Endodermal cell (in vitro differentiated cells): Measurements from ENCODE around the gene ANKRD17. TPM values are rescaled to one million over a fixed set of nuclear protein-coding genes. Genes with fewer than 3 reads are reported as not detected.
A peak's percentile ranks its signal among the peaks of the same experiment; 100 is the strongest.

Experiments used
- DNase-seq: peaks from one replicate; pipeline ENCODE4 v3.0.0-alpha.2; 2017
- H3K27ac ChIP-seq: 2 replicates; pipeline ENCODE4 v1.5.1; 2013; ENCODE audit warnings: mild to moderate bottlenecking, low read depth, low read length, moderate library complexity
- H3K27me3 ChIP-seq: 2 replicates; pipeline ENCODE4 v1.6.1; 2013; ENCODE audit warnings: mild to moderate bottlenecking, low read length, moderate library complexity; ENCODE audit not compliant: insufficient read depth, control insufficient read depth, poor library complexity, severe bottlenecking
- H3K36me3 ChIP-seq: 2 replicates; pipeline ENCODE4 v1.7.0; 2013; ENCODE audit warnings: mild to moderate bottlenecking, low read length, moderate library complexity; ENCODE audit not compliant: control insufficient read depth, insufficient read depth
- H3K4me1 ChIP-seq: one replicate; pipeline ENCODE4 v1.7.0; 2013; ENCODE audit warnings: low read length; ENCODE audit not compliant: control insufficient read depth, insufficient read depth
- H3K4me3 ChIP-seq: 2 replicates; pipeline ENCODE4 v1.5.1; 2013; ENCODE audit warnings: mild to moderate bottlenecking, low read length, moderate library complexity
- H3K9ac ChIP-seq: 2 replicates; pipeline ENCODE4 v1.6.1; 2013; ENCODE audit warnings: mild to moderate bottlenecking, low read length, moderate library complexity; ENCODE audit not compliant: poor library complexity, severe bottlenecking; ENCODE audit errors: extremely low read depth
- H3K9me3 ChIP-seq: 2 replicates; pipeline ENCODE4 v1.6.1; 2013; ENCODE audit warnings: mild to moderate bottlenecking, low read length, moderate library complexity; ENCODE audit not compliant: control insufficient read depth
- H3K27ac Mint-ChIP-seq: 2 replicates; pipeline ENCODE4 v1.8.0; 2020; ENCODE audit warnings: mixed read lengths
- H3K27me3 Mint-ChIP-seq: 2 replicates; pipeline ENCODE4 v1.8.0; 2021; ENCODE audit warnings: mild to moderate bottlenecking, mixed read lengths; ENCODE audit not compliant: insufficient read depth
- H3K36me3 Mint-ChIP-seq: 2 replicates; pipeline ENCODE4 v1.8.0; 2020; ENCODE audit warnings: low read depth, mixed read lengths
- H3K4me1 Mint-ChIP-seq: 2 replicates; pipeline ENCODE4 v1.8.0; 2020; ENCODE audit warnings: mixed read lengths
- H3K4me3 Mint-ChIP-seq: 2 replicates; pipeline ENCODE4 v1.8.0; 2020; ENCODE audit warnings: mild to moderate bottlenecking, moderate library complexity, mixed read lengths
- H3K9me3 Mint-ChIP-seq: 2 replicates; pipeline ENCODE4 v1.8.0; 2020; ENCODE audit warnings: mild to moderate bottlenecking, mixed read lengths
- CTCF ChIP-seq: fragments of 200-600 bp; sonication (generic); conservative IDR thresholded peaks from 2 replicates; pipeline ENCODE4 v1.5.0; 2021; ENCODE audit warnings: antibody characterized with exemption, mild to moderate bottlenecking
- WGBS, 2 experiments: methylation state at CpG; one replicate each; pipeline versions ENCODE4 v1.1.5 to v1.1.7; 2013; ENCODE audit warnings: missing lambda C conversion rate in 2 of 2, mixed read lengths in 1 of 2; ENCODE audit not compliant: insufficient coverage in 1 of 2, insufficient read length in 1 of 2; 5-methylcytosine and 5-hydroxymethylcytosine counted together
- total RNA-seq, 2 donors: library from RNA; stranded (reverse); fragmentation: NEBNext Ultra II Directional in 1 of 2; extraction: Animal tissue kit (Norgen Biotek cat#: 25700) in 1 of 2; gene quantifications; 2 replicates in 1 of 2; 3 replicates in 1 of 2; pipeline ENCODE4 v1.2.1, GENCODE V29; 2021

ANKRD17 gene
- total RNA-seq, 2 donors from 2014 or later = 83.6 to 84.3 TPM

- Histone ChIP-seq H3K9me3 (peaks cover 46% of the 10 kb centered on the region), H3K27me3 (no peaks in the 10 kb centered on the region), H3K4me1 (peaks cover 8% of the 10 kb centered on the region), H3K36me3 (peaks cover 74% of the 10 kb centered on the region), H3K9ac (no peak overlapping the region), H3K4me3 (no peak overlapping the region), H3K27ac (no peak overlapping the region)
- peaks cover 18% of the 10 kb centered on the region for H3K4me1 Mint-ChIP-seq
- H3K9me3 Mint-ChIP-seq = peaks cover 30% of the 10 kb centered on the region
- H3K27me3 Mint-ChIP-seq = no peaks in the 10 kb centered on the region
- H3K4me3 Mint-ChIP-seq = no peak overlapping the region
- DNase-seq = no peak
- H3K36me3 Mint-ChIP-seq = peaks cover 79% of the 10 kb centered on the region
- H3K27ac Mint-ChIP-seq = no peak overlapping the region
- TF ChIP-seq CTCF = no peak
- 91 to 100% methylated on average over 1 to 7 of the region's 7 CpGs for WGBS, 2 experiments
Observed at GRCh38 chr4:73170518-73171198, 87.9 kb downstream of the ANKRD17 start.

GRCh38 chr4:73166212-73166611, 92.4 kb downstream of the ANKRD17 start:
- Mint-ChIP-seq H3K9me3 (peaks cover 13% of the 10 kb centered on the region), H3K4me1 (no peaks in the 10 kb centered on the region), H3K27me3 (no peaks in the 10 kb centered on the region), H3K36me3 (peaks cover 77% of the 10 kb centered on the region), H3K27ac (no peak overlapping the region), H3K4me3 (no peak overlapping the region)
- H3K4me3 ChIP-seq = peak overlapping the region; percentile 53
- TF ChIP-seq CTCF = no peak
- H3K27ac ChIP-seq = no peak overlapping the region
- H3K9ac ChIP-seq = no peak overlapping the region
- H3K27me3 ChIP-seq = no peaks in the 10 kb centered on the region
- peaks cover 85% of the 10 kb centered on the region for H3K36me3 ChIP-seq
- no peaks in the 10 kb centered on the region for H3K4me1 ChIP-seq
- H3K9me3 ChIP-seq = peaks cover 34% of the 10 kb centered on the region
- no peak for DNase-seq

- H3K4me1 ChIP-seq = no peaks in the 10 kb centered on the region
- Mint-ChIP-seq H3K4me1 (no peaks in the 10 kb centered on the region), H3K4me3 (no peak overlapping the region), H3K36me3 (peaks cover 68% of the 10 kb centered on the region), H3K9me3 (peaks cover 10% of the 10 kb centered on the region), H3K27ac (no peak overlapping the region), H3K27me3 (no peaks in the 10 kb centered on the region)
- H3K9me3 ChIP-seq = peaks cover 14% of the 10 kb centered on the region
- TF ChIP-seq CTCF = no peak
- H3K27ac ChIP-seq = no peak overlapping the region
- H3K36me3 ChIP-seq = peaks cover 75% of the 10 kb centered on the region
- no peak overlapping the region for H3K9ac ChIP-seq
- H3K4me3 ChIP-seq = no peak overlapping the region
- DNase-seq = no peak
- no peaks in the 10 kb centered on the region for H3K27me3 ChIP-seq
- 94 to 95% methylated on average over 2 to 8 of the region's 8 CpGs for WGBS, 2 experiments
Observed at GRCh38 chr4:73161527-73162185, 96.9 kb downstream of the ANKRD17 start.
